ENCODE data around the gene SUPT5H. TPM values are rescaled to one million over a fixed set of nuclear protein-coding genes. Genes with fewer than 3 reads are reported as not detected.

The SUPT5H gene
- total RNA-seq, 1 donor from 2014 or later = 140 TPM

DNA sequence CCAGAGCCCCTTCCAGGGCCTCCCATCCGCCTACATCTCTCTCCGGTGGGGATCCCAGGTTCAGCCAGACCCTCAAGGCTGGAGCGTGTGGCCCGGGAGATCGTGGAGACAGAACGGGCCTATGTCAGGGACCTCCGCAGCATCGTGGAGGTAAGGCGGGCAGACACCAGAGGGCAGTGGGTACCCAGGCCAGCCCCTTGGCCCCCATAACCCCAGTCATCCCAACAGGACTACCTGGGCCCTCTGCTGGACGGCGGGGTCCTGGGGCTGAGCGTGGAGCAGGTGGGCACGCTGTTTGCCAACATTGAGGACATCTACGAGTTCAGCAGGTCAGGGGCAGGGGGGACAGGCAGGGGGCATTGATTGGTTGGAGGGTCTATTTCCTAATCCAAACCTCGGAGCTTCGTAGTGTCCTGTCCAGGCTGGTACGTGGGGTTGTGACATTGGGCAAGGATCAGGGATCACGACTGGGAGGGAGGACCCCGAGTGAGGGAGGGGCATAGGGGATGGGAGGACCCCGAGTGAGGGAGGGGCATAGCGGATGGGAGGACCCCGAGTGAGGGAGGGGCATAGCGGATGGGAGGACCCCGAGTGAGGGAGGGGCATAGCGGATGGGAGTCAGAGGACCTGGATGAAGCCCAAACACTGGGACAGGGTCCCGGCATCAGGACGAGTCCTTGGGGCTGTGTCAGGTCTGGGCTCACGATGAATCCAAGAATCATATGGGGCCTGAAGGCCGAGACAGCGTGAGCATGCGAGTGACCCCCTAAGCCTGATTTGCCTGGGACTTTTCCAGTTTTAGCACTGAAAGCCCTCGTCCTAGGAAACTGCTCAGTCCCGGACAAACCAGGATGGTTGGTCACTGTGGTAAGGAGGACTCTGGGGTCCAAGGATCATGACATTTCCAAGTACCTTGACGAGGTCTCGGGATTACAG, 30.0 kb upstream of the SUPT5H start:
- Mint-ChIP-seq H3K27me3 (ENCODE audit: low read depth) (peaks cover 17% of the 10 kb centered on the region), H3K36me3 (ENCODE audit: low read depth) (peaks cover 8% of the 10 kb centered on the region), H3K4me3 (peak overlapping the region; percentile 74), H3K4me1 (peaks cover 44% of the 10 kb centered on the region), H3K9me3 (peaks cover 3% of the 10 kb centered on the region), H3K27ac (ENCODE audit: unreplicated experiment) (no peak overlapping the region)
- DNase-seq (ENCODE audit: low read depth, low spot score) = no peak
- TF ChIP-seq, protein P1, sequence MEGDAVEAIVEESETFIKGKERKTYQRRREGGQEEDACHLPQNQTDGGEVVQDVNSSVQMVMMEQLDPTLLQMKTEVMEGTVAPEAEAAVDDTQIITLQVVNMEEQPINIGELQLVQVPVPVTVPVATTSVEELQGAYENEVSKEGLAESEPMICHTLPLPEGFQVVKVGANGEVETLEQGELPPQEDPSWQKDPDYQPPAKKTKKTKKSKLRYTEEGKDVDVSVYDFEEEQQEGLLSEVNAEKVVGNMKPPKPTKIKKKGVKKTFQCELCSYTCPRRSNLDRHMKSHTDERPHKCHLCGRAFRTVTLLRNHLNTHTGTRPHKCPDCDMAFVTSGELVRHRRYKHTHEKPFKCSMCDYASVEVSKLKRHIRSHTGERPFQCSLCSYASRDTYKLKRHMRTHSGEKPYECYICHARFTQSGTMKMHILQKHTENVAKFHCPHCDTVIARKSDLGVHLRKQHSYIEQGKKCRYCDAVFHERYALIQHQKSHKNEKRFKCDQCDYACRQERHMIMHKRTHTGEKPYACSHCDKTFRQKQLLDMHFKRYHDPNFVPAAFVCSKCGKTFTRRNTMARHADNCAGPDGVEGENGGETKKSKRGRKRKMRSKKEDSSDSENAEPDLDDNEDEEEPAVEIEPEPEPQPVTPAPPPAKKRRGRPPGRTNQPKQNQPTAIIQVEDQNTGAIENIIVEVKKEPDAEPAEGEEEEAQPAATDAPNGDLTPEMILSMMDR (conservative IDR thresholded peaks at IDR 0.05) = no peak

DNA sequence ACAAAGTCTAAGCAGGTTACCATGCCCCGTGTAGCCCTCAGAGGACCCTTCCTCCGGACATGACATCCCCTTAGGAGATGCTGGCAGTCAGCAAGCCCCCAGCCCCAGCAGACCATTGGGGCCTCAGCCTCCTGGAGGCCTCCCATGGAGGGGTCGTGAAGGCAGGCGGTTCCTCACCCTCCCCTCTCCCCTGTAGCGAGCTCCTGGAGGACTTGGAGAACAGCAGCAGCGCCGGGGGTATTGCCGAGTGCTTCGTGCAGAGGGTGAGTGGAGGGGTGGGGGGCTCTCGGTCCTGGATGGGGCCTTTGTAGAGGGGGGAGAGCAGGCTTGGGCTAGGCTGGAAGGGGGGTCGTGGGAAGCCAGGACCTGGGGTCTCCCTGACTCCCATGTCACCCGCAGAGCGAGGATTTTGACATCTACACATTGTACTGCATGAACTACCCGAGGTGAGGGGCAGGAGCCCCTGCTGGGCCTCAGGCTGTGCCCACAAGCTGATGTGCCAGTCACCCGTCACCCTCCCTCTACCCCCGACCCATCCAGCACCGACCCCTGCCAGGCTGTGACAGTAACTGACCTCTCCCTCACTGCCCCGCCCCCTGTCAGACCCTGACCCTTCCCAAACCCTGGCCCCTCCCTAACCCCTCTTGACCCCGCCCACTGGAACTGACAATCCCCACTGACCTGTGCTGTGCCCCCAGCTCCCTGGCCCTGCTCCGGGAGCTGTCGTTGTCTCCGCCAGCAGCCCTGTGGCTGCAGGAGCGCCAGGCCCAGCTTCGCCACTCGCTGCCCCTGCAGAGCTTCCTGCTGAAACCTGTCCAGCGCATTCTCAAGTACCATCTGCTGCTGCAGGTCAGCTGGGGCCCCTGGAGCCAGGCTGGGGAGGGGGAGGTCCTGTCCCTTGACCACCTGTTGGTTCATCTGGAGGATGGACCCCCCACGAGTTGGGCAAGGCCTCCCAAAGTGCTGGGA, 28.9 kb upstream of the SUPT5H start:
- H3K36me3 Mint-ChIP-seq (ENCODE audit: low read depth) = peaks cover 8% of the 10 kb centered on the region
- H3K4me1 Mint-ChIP-seq = peaks cover 33% of the 10 kb centered on the region
- TF ChIP-seq, protein P1 (conservative IDR thresholded peaks at IDR 0.05) = no peak
- peaks cover 9% of the 10 kb centered on the region for H3K27me3 Mint-ChIP-seq (ENCODE audit: low read depth)
- H3K9me3 Mint-ChIP-seq = peaks cover 3% of the 10 kb centered on the region
- DNase-seq (ENCODE audit: low read depth, low spot score) = no peak
- peak overlapping the region; percentile 74 for H3K4me3 Mint-ChIP-seq
- H3K27ac Mint-ChIP-seq (ENCODE audit: unreplicated experiment) = no peak overlapping the region

DNA sequence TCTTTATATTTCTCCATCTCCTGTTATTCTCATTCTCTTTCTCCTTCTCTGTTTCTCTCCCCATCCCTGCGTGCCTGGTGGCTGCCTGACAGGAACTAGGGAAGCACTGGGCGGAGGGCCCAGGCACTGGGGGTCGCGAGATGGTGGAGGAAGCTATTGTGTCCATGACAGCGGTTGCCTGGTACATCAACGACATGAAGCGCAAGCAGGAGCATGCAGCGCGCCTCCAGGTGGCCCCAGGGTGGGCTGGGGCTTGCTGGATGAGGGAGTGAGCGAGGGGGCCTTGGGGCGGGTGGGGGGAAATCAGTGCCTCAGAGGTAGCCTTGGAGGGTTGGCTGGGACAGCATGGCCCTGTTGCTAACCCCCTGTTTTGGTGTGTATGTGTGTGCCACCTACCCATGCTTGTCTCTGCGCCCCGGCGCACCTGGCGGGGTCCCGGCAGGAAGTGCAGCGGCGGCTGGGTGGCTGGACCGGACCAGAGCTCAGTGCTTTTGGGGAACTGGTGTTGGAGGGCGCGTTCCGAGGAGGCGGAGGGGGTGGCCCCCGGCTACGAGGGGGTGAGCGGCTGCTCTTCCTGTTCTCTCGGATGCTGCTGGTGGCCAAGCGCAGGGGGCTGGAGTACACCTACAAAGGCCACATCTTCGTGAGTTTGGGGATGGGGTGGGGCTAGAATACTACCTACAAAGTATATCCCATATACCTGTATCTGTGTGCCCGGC, 27.8 kb upstream of the SUPT5H start:
- TF ChIP-seq, protein P1 (conservative IDR thresholded peaks at IDR 0.05) = no peak
- peaks cover 24% of the 10 kb centered on the region for H3K4me1 Mint-ChIP-seq
- H3K9me3 Mint-ChIP-seq = no peaks in the 10 kb centered on the region
- no peak overlapping the region for H3K27ac Mint-ChIP-seq (ENCODE audit: unreplicated experiment)
- H3K36me3 Mint-ChIP-seq (ENCODE audit: low read depth) = peaks cover 4% of the 10 kb centered on the region
- H3K27me3 Mint-ChIP-seq (ENCODE audit: low read depth) = no peaks in the 10 kb centered on the region
- no peak for DNase-seq (ENCODE audit: low read depth, low spot score)
- H3K4me3 Mint-ChIP-seq = peak overlapping the region; percentile 70

DNA sequence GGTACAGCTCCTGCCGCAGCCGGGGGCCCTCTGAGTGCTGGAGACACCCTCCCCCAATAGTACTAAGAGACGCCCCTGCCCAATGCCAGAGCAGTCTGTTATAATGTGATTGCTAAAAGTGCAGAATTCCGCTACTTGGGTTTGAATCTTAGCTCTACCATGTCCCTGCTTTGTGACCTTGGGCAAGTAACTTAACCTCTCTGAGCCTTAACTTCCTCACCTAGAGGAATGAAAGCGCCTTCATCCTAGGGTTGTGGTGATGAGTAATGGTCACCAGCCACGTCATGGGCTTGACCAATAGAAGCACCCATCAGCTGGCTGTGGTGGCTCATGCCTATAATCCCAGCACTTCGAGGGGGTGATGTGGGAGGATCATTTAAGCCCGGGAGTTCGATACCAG, 26.4 kb upstream of the SUPT5H start:
- Mint-ChIP-seq H3K27me3 (ENCODE audit: low read depth) (no peaks in the 10 kb centered on the region), H3K27ac (ENCODE audit: unreplicated experiment) (no peak overlapping the region), H3K4me3 (peak overlapping the region; percentile 68), H3K36me3 (ENCODE audit: low read depth) (peaks cover 6% of the 10 kb centered on the region), H3K4me1 (peaks cover 20% of the 10 kb centered on the region), H3K9me3 (no peaks in the 10 kb centered on the region)
- DNase-seq (ENCODE audit: low read depth, low spot score) = no peak
- TF ChIP-seq, protein P1 (conservative IDR thresholded peaks at IDR 0.05) = no peak

DNA sequence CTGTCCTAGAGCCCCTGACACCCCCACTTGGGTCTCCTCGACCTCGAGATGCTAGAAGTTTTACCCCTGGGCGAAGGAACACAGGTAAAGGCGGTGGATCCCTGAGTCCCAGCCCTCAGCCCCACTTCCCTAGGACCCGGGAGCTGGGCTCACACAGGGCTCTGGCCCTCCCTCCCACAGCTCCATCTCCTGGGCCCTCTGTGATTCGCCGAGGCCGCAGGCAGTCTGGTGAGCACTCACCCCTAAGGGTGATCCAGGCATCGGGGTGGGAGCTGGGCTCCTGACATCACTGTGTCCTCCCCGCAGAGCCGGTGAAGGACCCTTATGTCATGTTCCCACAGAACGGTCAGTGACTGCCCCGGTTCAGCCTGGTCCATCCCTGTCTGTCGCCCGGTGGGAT, 24.6 kb upstream of the SUPT5H start:
- TF ChIP-seq, protein P1 (conservative IDR thresholded peaks at IDR 0.05) = no peak
- Mint-ChIP-seq H3K36me3 (ENCODE audit: low read depth) (peaks cover 9% of the 10 kb centered on the region), H3K9me3 (no peaks in the 10 kb centered on the region), H3K27ac (ENCODE audit: unreplicated experiment) (no peak overlapping the region), H3K4me3 (no peak overlapping the region), H3K4me1 (peaks cover 11% of the 10 kb centered on the region), H3K27me3 (ENCODE audit: low read depth) (no peaks in the 10 kb centered on the region)
- no peak for DNase-seq (ENCODE audit: low read depth, low spot score)
